ENCODE measurements around the gene ZNF74. TPM values are rescaled to one million over a fixed set of nuclear protein-coding genes. Genes with fewer than 3 reads are reported as not detected.

ZNF74 gene
- total RNA-seq, 1 experiment from 2014 or later, result 34.3 TPM

DNA sequence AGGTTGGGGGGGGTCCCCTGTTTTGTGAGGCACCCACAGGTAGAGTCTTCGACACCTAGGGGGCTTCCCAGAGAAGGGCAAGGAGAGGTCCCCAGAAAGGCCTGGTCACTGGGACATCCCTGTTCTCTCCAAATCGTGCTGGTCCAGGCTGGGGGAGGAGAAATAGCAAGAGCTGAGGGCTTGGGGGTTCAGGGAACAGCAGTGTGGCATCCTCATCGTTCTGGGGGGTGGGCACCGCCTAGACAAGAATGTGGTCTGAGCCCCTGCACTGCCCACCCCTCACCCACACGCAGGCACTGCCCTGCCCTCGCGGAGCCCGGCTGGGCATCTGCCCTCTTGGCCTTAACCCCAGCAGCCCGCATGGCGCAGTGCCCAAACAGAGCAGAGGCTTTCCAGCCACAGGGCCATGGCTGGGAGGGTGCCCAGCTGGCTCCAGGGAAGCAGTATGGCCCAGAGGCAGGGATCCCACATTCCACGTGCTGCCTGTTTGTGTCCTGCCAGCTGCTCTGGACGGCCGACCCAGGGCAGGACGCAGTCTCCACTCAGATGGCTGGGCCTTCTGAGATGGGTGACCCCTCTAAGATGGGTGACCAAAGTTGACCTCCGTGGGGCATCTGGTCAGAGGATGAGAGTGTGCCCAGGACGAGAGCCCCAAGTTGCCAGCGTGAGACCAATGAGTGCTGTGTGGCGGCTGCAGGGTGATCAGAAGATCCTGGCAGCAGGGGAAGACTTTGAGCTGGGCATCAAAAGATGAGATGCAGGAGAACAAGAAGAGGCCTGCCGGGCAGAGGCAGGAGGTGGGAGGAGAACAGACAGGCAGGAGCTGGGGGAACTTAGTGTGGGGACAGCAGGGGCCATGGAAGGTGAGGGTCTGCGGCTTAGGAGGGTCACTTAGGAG lies 29.3 kb downstream of the ZNF74 start:
- Histone ChIP-seq H2BK20ac (ENCODE audit: low read depth, low read length, poor library complexity, severe bottlenecking) (no peak overlapping the region), H2BK15ac (ENCODE audit: low read depth, low read length) (no peak overlapping the region), H4K8ac (replicated peaks; ENCODE audit: insufficient read length, low read depth, low read length) (no peak overlapping the region), H2BK120ac (ENCODE audit: low read depth, low read length, poor library complexity, severe bottlenecking) (no peak overlapping the region), H3K79me2 (ENCODE audit: insufficient read depth, low read length) (no peaks in the 10 kb centered on the region), H3K4me2 (ENCODE audit: insufficient read depth, insufficient read length, low read length) (no peak overlapping the region), H4K5ac (ENCODE audit: insufficient read length, low read depth, low read length) (no peak overlapping the region), H2AK5ac (ENCODE audit: insufficient read length, low read length) (no peak overlapping the region), H3K27ac (ENCODE audit: insufficient read length, low read depth, low read length) (no peak overlapping the region), H3K56ac (ENCODE audit: insufficient read length, low read depth, low read length) (no peak overlapping the region), H3K18ac (ENCODE audit: insufficient read length, low read depth, low read length) (peak overlapping the region; percentile 36), H3K4ac (ENCODE audit: low read depth, low read length) (no peak overlapping the region), H2BK5ac (ENCODE audit: insufficient read length, low read length) (no peak overlapping the region), H4K91ac (ENCODE audit: insufficient read length, low read depth, low read length) (no peak overlapping the region), H3K23ac (ENCODE audit: insufficient read length, low read depth, low read length) (no peak overlapping the region), H4K20me1 (ENCODE audit: control insufficient read depth, insufficient read depth, insufficient read length) (no peaks in the 10 kb centered on the region), H3K79me1 (ENCODE audit: insufficient read depth, low read depth, low read length, poor library complexity, severe bottlenecking) (no peaks in the 10 kb centered on the region), H3K9ac (ENCODE audit: extremely low read depth, insufficient read length, low read length) (no peak overlapping the region), H2BK12ac (ENCODE audit: insufficient read length, low read depth, low read length) (no peak overlapping the region), H3K27me3 (ENCODE audit: insufficient read depth, low read length) (no peaks in the 10 kb centered on the region), H3T11ph (ENCODE audit: low read length) (no peak overlapping the region), H2AFZ (ENCODE audit: low read length) (no peak overlapping the region), H3K9me3 (ENCODE audit: control insufficient read depth, low read depth, low read length) (no peaks in the 10 kb centered on the region), H3K23me2 (ENCODE audit: insufficient read length, low read depth, low read length, poor library complexity, severe bottlenecking) (peaks cover 2% of the 10 kb centered on the region), H3K14ac (ENCODE audit: insufficient read depth, low read length) (peak overlapping the region; percentile 42; the same call in 1 of the 2 replicates), H3K4me1 (ENCODE audit: insufficient read depth, low read length) (no peaks in the 10 kb centered on the region)
- Mint-ChIP-seq H3K4me1 (peaks cover 7% of the 10 kb centered on the region in 2 experiments), H3K27me3 (ENCODE audit: low read depth) (peaks cover 12% of the 10 kb centered on the region), H3K27ac (peak overlapping the region in 2 of 3 experiments; percentile 33 to 76; a peak in 4 of 7 replicates), H3K4me3 (no peak overlapping the region), H3K9me3 (no peaks in the 10 kb centered on the region), H3K36me3 (ENCODE audit: insufficient read depth in 1 of 3, low read depth in 3 of 3) (peaks cover 0 to 18% (median 6%) of the 10 kb centered on the region in 3 experiments; a peak in 3 of 7 replicates)
- WGBS (ENCODE audit: extremely low coverage, insufficient read length, low lambda C conversion rate), result no CpG with 5 or more reads among the region's 20 CpGs
- no peak for DNase-seq
- TF ChIP-seq, protein P1, sequence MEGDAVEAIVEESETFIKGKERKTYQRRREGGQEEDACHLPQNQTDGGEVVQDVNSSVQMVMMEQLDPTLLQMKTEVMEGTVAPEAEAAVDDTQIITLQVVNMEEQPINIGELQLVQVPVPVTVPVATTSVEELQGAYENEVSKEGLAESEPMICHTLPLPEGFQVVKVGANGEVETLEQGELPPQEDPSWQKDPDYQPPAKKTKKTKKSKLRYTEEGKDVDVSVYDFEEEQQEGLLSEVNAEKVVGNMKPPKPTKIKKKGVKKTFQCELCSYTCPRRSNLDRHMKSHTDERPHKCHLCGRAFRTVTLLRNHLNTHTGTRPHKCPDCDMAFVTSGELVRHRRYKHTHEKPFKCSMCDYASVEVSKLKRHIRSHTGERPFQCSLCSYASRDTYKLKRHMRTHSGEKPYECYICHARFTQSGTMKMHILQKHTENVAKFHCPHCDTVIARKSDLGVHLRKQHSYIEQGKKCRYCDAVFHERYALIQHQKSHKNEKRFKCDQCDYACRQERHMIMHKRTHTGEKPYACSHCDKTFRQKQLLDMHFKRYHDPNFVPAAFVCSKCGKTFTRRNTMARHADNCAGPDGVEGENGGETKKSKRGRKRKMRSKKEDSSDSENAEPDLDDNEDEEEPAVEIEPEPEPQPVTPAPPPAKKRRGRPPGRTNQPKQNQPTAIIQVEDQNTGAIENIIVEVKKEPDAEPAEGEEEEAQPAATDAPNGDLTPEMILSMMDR (conservative IDR thresholded peaks at IDR 0.05), result no peak

Measured in H9 (cell line).